WTC11 (cell line): ENCODE data around the gene RPL41. TPM values are rescaled to one million over a fixed set of nuclear protein-coding genes. Genes with fewer than 3 reads are reported as not detected.
A peak's percentile ranks its signal among the peaks of the same experiment; 100 is the strongest.

ENCODE experiments used
- ATAC-seq: fragments of 200-7000 bp; cut with Tn5 transposase; 2 replicates; pipeline ENCODE4 v1.10.0; 2021; ENCODE audit warnings: mild to moderate bottlenecking, moderate library complexity
- CTCF ChIA-PET: fragments of 300-600 bp; sonication (Branson Sonifier 250); formaldehyde crosslinking; loops from one replicate; lab custom pipeline; 2021; ENCODE audit warnings: antibody characterized with exemption; lab: Charles Lee
- POLR2A ChIA-PET: fragments of 350-600 bp; sonication (Branson Sonifier 250); formaldehyde crosslinking; loops from one replicate; lab custom pipeline; 2021; ENCODE audit warnings: antibody characterized with exemption; lab: Charles Lee
- DNase-seq: peaks from one replicate; pipeline ENCODE4 v3.0.0; 2021; ENCODE audit warnings: low spot score
- H3K27ac Mint-ChIP-seq: 2 replicates; pipeline ENCODE4 v1.8.0; 2021; ENCODE audit warnings: mixed read lengths
- H3K27me3 Mint-ChIP-seq: 2 replicates; pipeline ENCODE4 v1.8.0; 2021; ENCODE audit warnings: low read depth, mild to moderate bottlenecking, moderate library complexity, mixed read lengths
- H3K36me3 Mint-ChIP-seq: 2 replicates; pipeline ENCODE4 v1.8.0; 2021; ENCODE audit warnings: mixed read lengths
- H3K4me1 Mint-ChIP-seq: 2 replicates; pipeline ENCODE4 v1.8.0; 2022; ENCODE audit warnings: mixed read lengths
- H3K4me3 Mint-ChIP-seq: 2 replicates; pipeline ENCODE4 v1.8.0; 2021; ENCODE audit warnings: mild to moderate bottlenecking, moderate library complexity, mixed read lengths
- H3K9me3 Mint-ChIP-seq: 2 replicates; pipeline ENCODE4 v1.8.0; 2021; ENCODE audit warnings: mixed read lengths
- ATF1 ChIP-seq: sonication (generic); formaldehyde crosslinking; IDR thresholded peaks from 2 replicates; pipeline ENCODE4 v1.8.1; 2023; ENCODE audit warnings: mild to moderate bottlenecking, moderate library complexity, missing genetic modification reagents
- CREB1 ChIP-seq: sonication (generic); formaldehyde crosslinking; IDR thresholded peaks from 2 replicates; pipeline ENCODE4 v1.8.0; 2023; ENCODE audit warnings: mild to moderate bottlenecking, missing genetic modification reagents
- CREM ChIP-seq: sonication (generic); formaldehyde crosslinking; IDR thresholded peaks from 2 replicates; pipeline ENCODE4 v1.8.1; 2022; ENCODE audit warnings: mild to moderate bottlenecking, missing genetic modification reagents, moderate library complexity
- EMX1 ChIP-seq: fragments of 250-450 bp; sonication (Bioruptor Pico); IDR thresholded peaks from 2 replicates; pipeline ENCODE4 v1.8.0; 2021; ENCODE audit warnings: mild to moderate bottlenecking
- ESRRA ChIP-seq: sonication (generic); formaldehyde crosslinking; IDR thresholded peaks from 2 replicates; pipeline ENCODE4 v1.8.1; 2022; ENCODE audit warnings: mild to moderate bottlenecking, missing genetic modification reagents, borderline replicate concordance
- FOXK1 ChIP-seq: sonication (generic); formaldehyde crosslinking; IDR thresholded peaks from 2 replicates; pipeline ENCODE4 v1.8.0; 2022; ENCODE audit warnings: mild to moderate bottlenecking, moderate library complexity, missing genetic modification reagents
- IRF2 ChIP-seq: sonication (generic); formaldehyde crosslinking; IDR thresholded peaks from 2 replicates; pipeline ENCODE4 v1.8.0; 2022; ENCODE audit warnings: low read depth, missing genetic modification reagents, borderline replicate concordance
- MYBL2 ChIP-seq: sonication (generic); formaldehyde crosslinking; IDR thresholded peaks from 2 replicates; pipeline ENCODE4 v1.8.1; 2023; ENCODE audit warnings: mild to moderate bottlenecking, moderate library complexity, missing genetic modification reagents
- NR2C2 ChIP-seq: sonication (generic); formaldehyde crosslinking; IDR thresholded peaks from 2 replicates; pipeline ENCODE4 v1.8.0; 2022; ENCODE audit warnings: mild to moderate bottlenecking, missing genetic modification reagents
- SMAD4 ChIP-seq: sonication (generic); formaldehyde crosslinking; IDR thresholded peaks from 2 replicates; pipeline ENCODE4 v1.8.0; 2022; ENCODE audit warnings: mild to moderate bottlenecking, missing genetic modification reagents
- ZBTB21 ChIP-seq: sonication (generic); formaldehyde crosslinking; IDR thresholded peaks from 2 replicates; pipeline ENCODE4 v1.8.1; 2023; ENCODE audit warnings: mild to moderate bottlenecking, missing genetic modification reagents, borderline replicate concordance
- ZNF121 ChIP-seq: sonication (generic); formaldehyde crosslinking; IDR thresholded peaks from 2 replicates; pipeline ENCODE4 v1.8.0; 2023; ENCODE audit warnings: missing genetic modification reagents
- ZNF232 ChIP-seq: sonication (generic); formaldehyde crosslinking; IDR thresholded peaks from 2 replicates; pipeline ENCODE4 v1.8.0; 2022; ENCODE audit warnings: mild to moderate bottlenecking, missing genetic modification reagents
- total RNA-seq: library from RNA; stranded (reverse); gene quantifications from 3 replicates; pipeline ENCODE4 v1.2.3, GENCODE V29; 2021
- TF ChIP-seq, protein P1 (sequence below): sonication (generic); formaldehyde crosslinking; IDR thresholded peaks from 2 replicates; pipeline ENCODE4 v1.8.1; 2022; ENCODE audit warnings: mild to moderate bottlenecking, missing genetic modification reagents, moderate library complexity, borderline replicate concordance
- TF ChIP-seq, protein P2 (sequence below): sonication (generic); formaldehyde crosslinking; IDR thresholded peaks from 2 replicates; pipeline ENCODE4 v1.8.1; 2023; ENCODE audit warnings: mild to moderate bottlenecking, missing genetic modification reagents
- TF ChIP-seq, protein P3 (sequence below): sonication (generic); formaldehyde crosslinking; IDR thresholded peaks from 2 replicates; pipeline ENCODE4 v1.8.0; 2023; ENCODE audit warnings: mild to moderate bottlenecking, missing genetic modification reagents
- TF ChIP-seq, protein P4 (sequence below): fragments of 250-450 bp; sonication (Bioruptor Pico); conservative IDR thresholded peaks from 2 replicates; pipeline ENCODE4 v1.9.0; 2021; ENCODE audit warnings: mild to moderate bottlenecking
- TF ChIP-seq, protein P5 (sequence below): sonication (generic); formaldehyde crosslinking; conservative IDR thresholded peaks from 2 replicates; pipeline ENCODE4 v1.8.1; 2022; ENCODE audit warnings: mild to moderate bottlenecking, missing genetic modification reagents
- TF ChIP-seq, protein P6 (sequence below): fragments of 250-450 bp; sonication (Bioruptor Pico); IDR thresholded peaks from 2 replicates; pipeline ENCODE4 v1.9.0; 2021; ENCODE audit warnings: moderate library complexity, mild to moderate bottlenecking, inconsistent platforms, borderline replicate concordance
- TF ChIP-seq, protein P7 (sequence below): sonication (generic); formaldehyde crosslinking; IDR thresholded peaks from 2 replicates; pipeline ENCODE4 v1.8.1; 2022; ENCODE audit warnings: missing genetic modification reagents, borderline replicate concordance

RPL41 gene
- total RNA-seq, 1 experiment from 2014 or later, result 4,004 TPM

DNA sequence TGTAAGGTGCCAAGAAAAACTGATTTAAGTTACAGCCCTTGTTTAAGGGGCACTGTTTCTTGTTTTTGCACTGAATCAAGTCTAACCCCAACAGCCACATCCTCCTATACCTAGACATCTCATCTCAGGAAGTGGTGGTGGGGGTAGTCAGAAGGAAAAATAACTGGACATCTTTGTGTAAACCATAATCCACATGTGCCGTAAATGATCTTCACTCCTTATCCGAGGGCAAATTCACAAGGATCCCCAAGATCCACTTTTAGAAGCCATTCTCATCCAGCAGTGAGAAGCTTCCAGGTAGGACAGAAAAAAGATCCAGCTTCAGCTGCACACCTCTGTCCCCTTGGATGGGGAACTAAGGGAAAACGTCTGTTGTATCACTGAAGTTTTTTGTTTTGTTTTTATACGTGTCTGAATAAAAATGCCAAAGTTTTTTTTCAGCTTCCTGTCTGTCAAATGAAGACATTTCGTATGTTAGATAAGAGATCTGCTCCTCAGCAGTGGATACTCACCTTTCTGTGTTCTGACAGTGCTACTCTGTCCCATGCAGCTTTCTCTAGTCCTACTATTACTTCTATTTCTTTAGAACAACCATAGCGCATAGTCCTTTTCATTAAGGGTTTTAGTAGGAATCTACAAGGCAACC, 13.2 kb upstream of the RPL41 start:
- TF ChIP-seq, protein P1, sequence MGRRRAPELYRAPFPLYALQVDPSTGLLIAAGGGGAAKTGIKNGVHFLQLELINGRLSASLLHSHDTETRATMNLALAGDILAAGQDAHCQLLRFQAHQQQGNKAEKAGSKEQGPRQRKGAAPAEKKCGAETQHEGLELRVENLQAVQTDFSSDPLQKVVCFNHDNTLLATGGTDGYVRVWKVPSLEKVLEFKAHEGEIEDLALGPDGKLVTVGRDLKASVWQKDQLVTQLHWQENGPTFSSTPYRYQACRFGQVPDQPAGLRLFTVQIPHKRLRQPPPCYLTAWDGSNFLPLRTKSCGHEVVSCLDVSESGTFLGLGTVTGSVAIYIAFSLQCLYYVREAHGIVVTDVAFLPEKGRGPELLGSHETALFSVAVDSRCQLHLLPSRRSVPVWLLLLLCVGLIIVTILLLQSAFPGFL (CRISPR knock-in tag), result no peak
- TF ChIP-seq ZNF121, result peak; percentile 55; the same call in 1 of the 2 replicates
- ATAC-seq, result no peak
- no peak for DNase-seq
- H3K9me3 Mint-ChIP-seq, result no peaks in the 10 kb centered on the region
- no peaks in the 10 kb centered on the region for H3K27me3 Mint-ChIP-seq
- H3K36me3 Mint-ChIP-seq, result peaks cover 58% of the 10 kb centered on the region
- ChIA-PET CTCF (interaction anchor here (1.3 to 2.1 kb wide), 6 partner anchors 18 to 365 kb away, joined by 4 to 18 read pairs (median 8); partner anchors contain the start of genes ORMDL2, SARNP and SMARCC2), POLR2A (interaction anchor here (0.5 to 2.2 kb wide), 5 partner anchors 15 to 58 kb away, joined by 4 to 34 read pairs (median 6); partner anchors contain the start of gene ERBB3)
- H3K4me1 Mint-ChIP-seq, result peaks cover 24% of the 10 kb centered on the region
- peak overlapping the region; percentile 90 for H3K4me3 Mint-ChIP-seq
- peak overlapping the region; percentile 99 for H3K27ac Mint-ChIP-seq

DNA sequence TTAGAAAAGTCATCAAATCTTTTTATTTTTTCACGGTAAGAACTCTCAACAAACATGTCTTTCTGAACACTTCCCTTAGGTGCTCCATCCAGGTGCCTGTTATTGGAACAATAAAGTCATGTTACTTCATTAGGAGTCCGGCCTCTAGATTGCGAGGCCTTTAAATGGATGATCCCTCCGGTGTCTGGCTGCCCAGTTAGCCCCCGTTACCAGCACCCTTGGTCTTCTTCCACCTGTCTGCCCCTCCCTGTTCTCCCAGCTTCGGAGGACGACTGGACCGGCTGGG, 12.7 kb upstream of the RPL41 start:
- no peak for TF ChIP-seq EMX1 (CRISPR knock-in tag)
- TF ChIP-seq MYBL2 (CRISPR knock-in tag), result no peak
- TF ChIP-seq IRF2 (CRISPR knock-in tag), result no peak
- TF ChIP-seq ZNF232 (CRISPR knock-in tag), result no peak
- no peak for TF ChIP-seq NR2C2 (CRISPR knock-in tag)
- no peak for TF ChIP-seq ESRRA (CRISPR knock-in tag)
- TF ChIP-seq, protein P2, sequence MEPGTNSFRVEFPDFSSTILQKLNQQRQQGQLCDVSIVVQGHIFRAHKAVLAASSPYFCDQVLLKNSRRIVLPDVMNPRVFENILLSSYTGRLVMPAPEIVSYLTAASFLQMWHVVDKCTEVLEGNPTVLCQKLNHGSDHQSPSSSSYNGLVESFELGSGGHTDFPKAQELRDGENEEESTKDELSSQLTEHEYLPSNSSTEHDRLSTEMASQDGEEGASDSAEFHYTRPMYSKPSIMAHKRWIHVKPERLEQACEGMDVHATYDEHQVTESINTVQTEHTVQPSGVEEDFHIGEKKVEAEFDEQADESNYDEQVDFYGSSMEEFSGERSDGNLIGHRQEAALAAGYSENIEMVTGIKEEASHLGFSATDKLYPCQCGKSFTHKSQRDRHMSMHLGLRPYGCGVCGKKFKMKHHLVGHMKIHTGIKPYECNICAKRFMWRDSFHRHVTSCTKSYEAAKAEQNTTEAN (CRISPR knock-in tag), result no peak
- TF ChIP-seq, protein P3, sequence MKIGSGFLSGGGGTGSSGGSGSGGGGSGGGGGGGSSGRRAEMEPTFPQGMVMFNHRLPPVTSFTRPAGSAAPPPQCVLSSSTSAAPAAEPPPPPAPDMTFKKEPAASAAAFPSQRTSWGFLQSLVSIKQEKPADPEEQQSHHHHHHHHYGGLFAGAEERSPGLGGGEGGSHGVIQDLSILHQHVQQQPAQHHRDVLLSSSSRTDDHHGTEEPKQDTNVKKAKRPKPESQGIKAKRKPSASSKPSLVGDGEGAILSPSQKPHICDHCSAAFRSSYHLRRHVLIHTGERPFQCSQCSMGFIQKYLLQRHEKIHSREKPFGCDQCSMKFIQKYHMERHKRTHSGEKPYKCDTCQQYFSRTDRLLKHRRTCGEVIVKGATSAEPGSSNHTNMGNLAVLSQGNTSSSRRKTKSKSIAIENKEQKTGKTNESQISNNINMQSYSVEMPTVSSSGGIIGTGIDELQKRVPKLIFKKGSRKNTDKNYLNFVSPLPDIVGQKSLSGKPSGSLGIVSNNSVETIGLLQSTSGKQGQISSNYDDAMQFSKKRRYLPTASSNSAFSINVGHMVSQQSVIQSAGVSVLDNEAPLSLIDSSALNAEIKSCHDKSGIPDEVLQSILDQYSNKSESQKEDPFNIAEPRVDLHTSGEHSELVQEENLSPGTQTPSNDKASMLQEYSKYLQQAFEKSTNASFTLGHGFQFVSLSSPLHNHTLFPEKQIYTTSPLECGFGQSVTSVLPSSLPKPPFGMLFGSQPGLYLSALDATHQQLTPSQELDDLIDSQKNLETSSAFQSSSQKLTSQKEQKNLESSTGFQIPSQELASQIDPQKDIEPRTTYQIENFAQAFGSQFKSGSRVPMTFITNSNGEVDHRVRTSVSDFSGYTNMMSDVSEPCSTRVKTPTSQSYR, result no peak
- TF ChIP-seq, protein P4, sequence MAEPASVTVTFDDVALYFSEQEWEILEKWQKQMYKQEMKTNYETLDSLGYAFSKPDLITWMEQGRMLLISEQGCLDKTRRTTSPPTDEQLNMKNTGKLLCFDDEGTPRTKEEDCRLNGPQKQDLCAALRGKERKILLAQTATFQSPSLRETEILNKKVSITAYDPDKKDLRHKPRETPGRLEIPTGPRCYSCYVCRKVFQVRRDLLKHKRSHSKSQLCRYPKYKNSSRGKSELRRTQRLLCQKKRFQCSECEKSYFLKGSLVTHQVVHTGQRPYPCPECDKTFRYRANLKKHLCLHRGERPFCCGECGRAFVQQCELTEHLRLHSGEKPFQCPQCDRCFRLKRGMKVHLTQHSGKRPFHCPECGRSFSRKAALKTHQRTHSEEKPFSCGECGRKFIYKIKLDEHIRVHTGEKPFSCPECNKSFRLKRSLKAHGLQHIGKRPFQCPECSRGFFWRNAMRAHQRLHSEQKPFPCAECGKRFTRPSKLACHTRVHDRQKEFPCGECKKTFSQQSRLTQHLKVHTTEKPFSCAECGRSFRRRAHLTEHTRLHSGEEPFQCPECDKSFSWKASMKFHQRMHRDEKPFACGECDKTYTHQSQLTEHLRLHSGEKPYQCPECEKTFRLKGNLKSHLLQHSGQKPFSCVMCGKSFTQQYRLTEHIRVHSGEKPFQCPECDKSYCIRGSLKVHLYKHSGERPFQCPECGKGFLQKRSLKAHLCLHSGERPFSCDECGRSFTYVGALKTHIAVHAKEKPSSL, result no peak
- TF ChIP-seq, protein P5, sequence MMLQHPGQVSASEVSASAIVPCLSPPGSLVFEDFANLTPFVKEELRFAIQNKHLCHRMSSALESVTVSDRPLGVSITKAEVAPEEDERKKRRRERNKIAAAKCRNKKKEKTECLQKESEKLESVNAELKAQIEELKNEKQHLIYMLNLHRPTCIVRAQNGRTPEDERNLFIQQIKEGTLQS (CRISPR knock-in tag), result no peak
- TF ChIP-seq, protein P6, sequence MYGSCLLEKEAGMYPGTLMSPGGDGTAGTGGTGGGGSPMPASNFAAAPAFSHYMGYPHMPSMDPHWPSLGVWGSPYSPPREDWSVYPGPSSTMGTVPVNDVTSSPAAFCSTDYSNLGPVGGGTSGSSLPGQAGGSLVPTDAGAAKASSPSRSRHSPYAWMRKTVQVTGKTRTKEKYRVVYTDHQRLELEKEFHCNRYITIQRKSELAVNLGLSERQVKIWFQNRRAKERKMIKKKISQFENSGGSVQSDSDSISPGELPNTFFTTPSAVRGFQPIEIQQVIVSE (CRISPR knock-in tag), result no peak
- TF ChIP-seq CREB1, result no peak
- TF ChIP-seq ATF1 (CRISPR knock-in tag), result no peak
- no peak for TF ChIP-seq CREM (CRISPR knock-in tag)
- no peak for TF ChIP-seq ZNF121
- no peak for TF ChIP-seq FOXK1 (CRISPR knock-in tag)
- TF ChIP-seq, protein P7, sequence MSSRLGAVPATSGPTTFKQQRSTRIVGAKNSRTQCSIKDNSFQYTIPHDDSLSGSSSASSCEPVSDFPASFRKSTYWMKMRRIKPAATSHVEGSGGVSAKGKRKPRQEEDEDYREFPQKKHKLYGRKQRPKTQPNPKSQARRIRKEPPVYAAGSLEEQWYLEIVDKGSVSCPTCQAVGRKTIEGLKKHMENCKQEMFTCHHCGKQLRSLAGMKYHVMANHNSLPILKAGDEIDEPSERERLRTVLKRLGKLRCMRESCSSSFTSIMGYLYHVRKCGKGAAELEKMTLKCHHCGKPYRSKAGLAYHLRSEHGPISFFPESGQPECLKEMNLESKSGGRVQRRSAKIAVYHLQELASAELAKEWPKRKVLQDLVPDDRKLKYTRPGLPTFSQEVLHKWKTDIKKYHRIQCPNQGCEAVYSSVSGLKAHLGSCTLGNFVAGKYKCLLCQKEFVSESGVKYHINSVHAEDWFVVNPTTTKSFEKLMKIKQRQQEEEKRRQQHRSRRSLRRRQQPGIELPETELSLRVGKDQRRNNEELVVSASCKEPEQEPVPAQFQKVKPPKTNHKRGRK (CRISPR knock-in tag), result no peak
- TF ChIP-seq SMAD4 (CRISPR knock-in tag), result no peak
- TF ChIP-seq ZBTB21, result no peak
- POLR2A ChIA-PET, result interaction anchor here (0.5 to 2.2 kb wide), 22 partner anchors 9 to 256 kb away, joined by 3 to 34 read pairs (median 6); partner anchors contain the start of genes ANKRD52, CNPY2, ERBB3 and ESYT1
- Mint-ChIP-seq H3K9me3 (no peaks in the 10 kb centered on the region), H3K36me3 (peaks cover 60% of the 10 kb centered on the region), H3K4me1 (peaks cover 24% of the 10 kb centered on the region), H3K27ac (peak overlapping the region; percentile 99), H3K4me3 (peak overlapping the region; percentile 90), H3K27me3 (no peaks in the 10 kb centered on the region)
- DNase-seq (no peak), ATAC-seq (no peak)
- CTCF ChIA-PET, result interaction anchor here (0.5 to 2.2 kb wide), 24 partner anchors 11 to 533 kb away, joined by 3 to 36 read pairs (median 6); partner anchors contain the start of genes ANKRD52, CNPY2, ERBB3 and ESYT1
